Measurements from ENCODE around the gene KIAA0753.
"Not testable (repeated sequence)": the region's sequence is repeated elsewhere in the genome, so short reads cannot be mapped to it uniquely, and the experiment has no call there.

KIAA0753 gene

GRCh38 chr17:6596941-6597340 lies 43.6 kb downstream of the KIAA0753 start:
- no peak for DNase-seq (ENCODE audit: extremely low read depth, low read depth)
- no peak for TF ChIP-seq CTCF (IDR thresholded peaks at IDR 0.05; ENCODE audit: low read depth, low read length)

- no peak for TF ChIP-seq CTCF (IDR thresholded peaks at IDR 0.05; ENCODE audit: low read depth, low read length)
- DNase-seq (ENCODE audit: extremely low read depth, low read depth) = no peak
These were observed 44.0 kb downstream of the KIAA0753 start for GRCh38 chr17:6596511-6596910.

- DNase-seq (ENCODE audit: extremely low read depth, low read depth) = no peak
- TF ChIP-seq CTCF (IDR thresholded peaks at IDR 0.05; ENCODE audit: low read depth, low read length) = no peak
These were observed 44.4 kb downstream of the KIAA0753 start for GRCh38 chr17:6596081-6596480.

- DNase-seq (ENCODE audit: extremely low read depth, low read depth) = not testable (repeated sequence)
These were observed 47.1 kb downstream of the KIAA0753 start for GRCh38 chr17:6593371-6593770.

- no peak for TF ChIP-seq CTCF (IDR thresholded peaks at IDR 0.05; ENCODE audit: low read depth, low read length)
- no peak for DNase-seq (ENCODE audit: extremely low read depth, low read depth)
These were observed 48.3 kb downstream of the KIAA0753 start for GRCh38 chr17:6592173-6592572.

- DNase-seq (ENCODE audit: extremely low read depth, low read depth) = no peak
- TF ChIP-seq CTCF (IDR thresholded peaks at IDR 0.05; ENCODE audit: low read depth, low read length) = no peak
These were observed 48.8 kb downstream of the KIAA0753 start for GRCh38 chr17:6591599-6592158.

- no peak for TF ChIP-seq CTCF (IDR thresholded peaks at IDR 0.05; ENCODE audit: low read depth, low read length)
- DNase-seq (ENCODE audit: extremely low read depth, low read depth) = no peak
These were observed 51.1 kb downstream of the KIAA0753 start for GRCh38 chr17:6589266-6589946.

- DNase-seq (ENCODE audit: extremely low read depth, low read depth) = no peak
- TF ChIP-seq CTCF (IDR thresholded peaks at IDR 0.05; ENCODE audit: low read depth, low read length) = no peak
These were observed 52.3 kb downstream of the KIAA0753 start for GRCh38 chr17:6588165-6588564.
